Endothelial cell of umbilical vein (primary cell): ENCODE results near the gene RFK. TPM values are rescaled to one million over a fixed set of nuclear protein-coding genes. Genes with fewer than 3 reads are reported as not detected.

Experiments
- BruUV-seq: library from RNA; stranded (reverse); fragments of 400-500 nt; replicated peaks from 2 replicates; lab custom pipeline; 2021; lab: Mats Ljungman, UMichigan
- CTCF ChIA-PET: fragments of 300-600, 350-600 bp; sonication (Branson Sonifier 250); formaldehyde crosslinking; loops from one replicate; lab custom pipeline; 2021; ENCODE audit warnings: antibody characterized with exemption, inconsistent platforms; lab: Charles Lee
- POLR2A ChIA-PET: fragments of 300-600, 350-600 bp; sonication (Branson Sonifier 250); formaldehyde crosslinking; loops from one replicate; lab custom pipeline; 2021; ENCODE audit warnings: antibody characterized with exemption, inconsistent platforms; lab: Charles Lee
- DNase-seq: peaks from one replicate; pipeline ENCODE4 v3.0.0-alpha.2; 2011; ENCODE audit warnings: low read depth, low spot score
- FAIRE-seq: peaks from 2 replicates; lab custom pipeline; 2011; peaks lifted over from hg19 to GRCh38; lab: Jason Lieb, UNC
- H2AFZ ChIP-seq: 2 replicates; pipeline ENCODE4 v1.6.0; 2012; ENCODE audit warnings: low read depth, low read length, control low read depth, inconsistent platforms
- H3K27ac ChIP-seq: 2 replicates; pipeline ENCODE4 v1.5.1; 2011; ENCODE audit warnings: low read depth, mild to moderate bottlenecking, control low read depth, low read length, moderate library complexity; ENCODE audit not compliant: insufficient read depth
- H3K27me3 ChIP-seq, 2 experiments: 2 replicates each; pipeline versions ENCODE4 v1.6.0 to v1.6.1; 2011; ENCODE audit warnings: low read length in 2 of 2, mixed read lengths in 1 of 2; ENCODE audit not compliant: control insufficient read depth in 2 of 2, insufficient read depth in 2 of 2
- H3K36me3 ChIP-seq, 2 experiments: 2 replicates in 1 of 2; 3 replicates in 1 of 2; pipeline ENCODE4 v1.5.1; 2011; ENCODE audit warnings: low read length in 2 of 2, mild to moderate bottlenecking in 1 of 2, moderate library complexity in 1 of 2; ENCODE audit not compliant: control insufficient read depth in 2 of 2, insufficient read depth in 2 of 2; ENCODE audit errors: extremely low read depth in 1 of 2
- H3K4me1 ChIP-seq: 3 replicates; pipeline ENCODE4 v1.5.1; 2011; ENCODE audit warnings: mild to moderate bottlenecking, low read length; ENCODE audit not compliant: control insufficient read depth, insufficient read depth; ENCODE audit errors: extremely low read depth
- H3K4me2 ChIP-seq: 2 replicates; pipeline ENCODE4 v1.6.1; 2011; ENCODE audit warnings: low read length, control low read depth, mixed read lengths; ENCODE audit not compliant: insufficient read depth
- H3K4me3 ChIP-seq, 3 experiments: fragments of 200-600 bp in 1 of 3; sonication (generic), shearing (Covaris generic) in 1 of 3; replicated peaks in 1 of 3; 2 replicates each; pipeline ENCODE4 v1.5.1; 2011 to 2016; ENCODE audit warnings: control low read depth in 3 of 3, low read length in 3 of 3, mild to moderate bottlenecking in 2 of 3, inconsistent platforms in 1 of 3, low read depth in 1 of 3, moderate library complexity in 1 of 3; ENCODE audit not compliant: insufficient read depth in 1 of 3
- H3K79me2 ChIP-seq: 2 replicates; pipeline ENCODE4 v1.6.0; 2012; ENCODE audit warnings: low read length, inconsistent platforms; ENCODE audit not compliant: control insufficient read depth, insufficient read depth
- H3K9ac ChIP-seq: replicated peaks from 2 replicates; pipeline ENCODE3; 2011; ENCODE audit warnings: low read length, control low read depth; ENCODE audit not compliant: insufficient read depth; ENCODE audit errors: extremely low read depth
- H3K9me1 ChIP-seq: replicated peaks from 3 replicates; pipeline ENCODE4 v1.6.0; 2011; ENCODE audit warnings: mild to moderate bottlenecking, low read length; ENCODE audit not compliant: control insufficient read depth, insufficient read depth; ENCODE audit errors: extremely low read depth
- H3K9me3 ChIP-seq: replicated peaks from 2 replicates; pipeline ENCODE4 v1.5.1; 2012; ENCODE audit warnings: low read length, inconsistent platforms; ENCODE audit not compliant: control insufficient read depth, insufficient read depth
- H4K20me1 ChIP-seq: replicated peaks from 2 replicates; pipeline ENCODE3; 2011; ENCODE audit warnings: mild to moderate bottlenecking, low read length; ENCODE audit not compliant: control insufficient read depth, insufficient read depth; ENCODE audit errors: extremely low read depth
- EZH2 ChIP-seq: IDR thresholded peaks from 2 replicates; pipeline ENCODE4 v1.6.1; 2012; ENCODE audit warnings: borderline replicate concordance, low read depth, mild to moderate bottlenecking, moderate library complexity, low read length, inconsistent platforms; ENCODE audit not compliant: severe bottlenecking
- FOS ChIP-seq: IDR thresholded peaks from 2 replicates; pipeline ENCODE4 v1.6.1; 2011; ENCODE audit warnings: mild to moderate bottlenecking, low read length, moderate library complexity, borderline replicate concordance; ENCODE audit not compliant: insufficient read depth
- GATA2 ChIP-seq: IDR thresholded peaks from 2 replicates; pipeline ENCODE4 v1.7.0; 2011; ENCODE audit warnings: low read depth, mild to moderate bottlenecking, moderate library complexity, mixed read lengths, low read length; ENCODE audit not compliant: insufficient read length, insufficient read depth
- JUN ChIP-seq: IDR thresholded peaks from 2 replicates; pipeline ENCODE4 v1.6.1; 2011; ENCODE audit warnings: borderline replicate concordance, low read depth; ENCODE audit not compliant: insufficient read length, insufficient read depth
- MYC ChIP-seq: IDR thresholded peaks from one replicate; pipeline ENCODE4 v1.6.1; 2011; ENCODE audit warnings: mild to moderate bottlenecking, low read depth, low read length
- POLR2A ChIP-seq: IDR thresholded peaks from 2 replicates; pipeline ENCODE4 v1.6.1; 2012; ENCODE audit warnings: low read depth, mild to moderate bottlenecking, control low read depth, low read length
- POLR2AphosphoS5 ChIP-seq: IDR thresholded peaks from 2 replicates; pipeline ENCODE4 v1.6.1; 2012; ENCODE audit warnings: low read depth, mild to moderate bottlenecking, control low read depth, low read length, moderate library complexity; ENCODE audit not compliant: insufficient read depth
- dilution Hi-C: fragments of 300-500 bp; cut with MboI; formaldehyde crosslinking; loops from one replicate; pipeline ENCODE4 v1.15.0; 2019; ENCODE audit warnings: low sequenced_read_pairs; ENCODE audit not compliant: extremely low pct_ligation_motif_present
- intact Hi-C: fragments of 100-400 bp; cut with micrococcal nuclease; formaldehyde crosslinking; loops from one replicate; pipeline ENCODE4 v1.10.0; 2022
- polyA plus RNA-seq, 4 experiments: library from polyadenylated mRNA; depleted of rRNA in 3 of 4; stranded (reverse) in 3 of 4; unstranded in 1 of 4; fragments of >200 nt; gene quantifications; 2 replicates each; pipeline versions ENCODE4 v1.2.1 to v1.2.3, GENCODE V29; 2011 to 2012; ENCODE audit warnings: missing spikeins in 1 of 4
- total RNA-seq: library from RNA; stranded (reverse); gene quantifications from 2 replicates; pipeline ENCODE4 v1.2.3, GENCODE V29; 2021
- TF ChIP-seq, protein P1 (sequence below): IDR thresholded peaks from 2 replicates; pipeline ENCODE4 v1.6.1; 2011; ENCODE audit not compliant: insufficient read depth, insufficient read length
- TF ChIP-seq, protein P2 (sequence below), 2 donors: IDR thresholded peaks; 1 replicate in 1 of 2; 2 replicates in 1 of 2; pipeline ENCODE4 v1.5.1; 2011; ENCODE audit warnings: low read length in 2 of 2, mild to moderate bottlenecking in 2 of 2, moderate library complexity in 2 of 2, control low read depth in 1 of 2, inconsistent platforms in 1 of 2, low read depth in 1 of 2; ENCODE audit not compliant: insufficient read depth in 1 of 2; ENCODE audit errors: extremely low read depth in 1 of 2

RFK gene
- total and polyA plus RNA-seq, 2 donors (not counting 3 experiments of a cell fraction or from before 2014, with no cell fraction given): 18.1 to 32.9 TPM

DNA sequence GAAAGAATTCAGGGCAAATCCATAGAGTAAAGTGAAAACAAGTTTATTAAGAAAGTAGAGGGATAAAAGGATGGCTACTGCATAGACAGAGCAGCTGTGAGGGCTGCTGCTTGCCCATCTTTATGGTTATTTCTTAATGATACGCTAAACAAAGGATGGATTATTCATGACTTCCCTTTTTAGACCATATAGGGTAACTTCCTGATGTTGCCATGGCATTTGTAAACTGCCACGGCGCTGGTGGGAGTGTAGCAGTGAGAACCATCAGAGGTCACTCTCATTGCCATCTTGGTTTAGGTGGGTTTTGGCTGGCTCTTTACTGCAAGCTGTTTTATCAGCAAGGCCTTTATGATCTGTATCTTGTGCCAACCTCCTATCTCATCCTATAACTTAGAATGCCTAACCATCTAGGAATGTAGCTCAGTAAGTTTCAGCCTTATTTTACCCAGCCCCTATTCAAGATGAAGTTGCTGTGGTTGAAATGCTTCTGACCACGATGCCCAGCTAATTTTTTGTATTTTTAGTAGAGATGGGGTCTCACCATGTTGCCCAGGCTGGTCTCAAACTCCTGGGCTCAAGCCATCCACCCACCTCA, 42.1 kb downstream of the RFK start:
- no peak overlapping the region for H3K4me2 ChIP-seq
- no peak overlapping the region for H2AFZ ChIP-seq
- intact Hi-C loops (no loop called here), dilution Hi-C loops (no loop called here)
- H3K9ac ChIP-seq: no peak overlapping the region
- FAIRE-seq: no peak
- no peak for TF ChIP-seq EZH2
- TF ChIP-seq, protein P1, sequence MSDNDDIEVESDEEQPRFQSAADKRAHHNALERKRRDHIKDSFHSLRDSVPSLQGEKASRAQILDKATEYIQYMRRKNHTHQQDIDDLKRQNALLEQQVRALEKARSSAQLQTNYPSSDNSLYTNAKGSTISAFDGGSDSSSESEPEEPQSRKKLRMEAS: no peak
- no peak for TF ChIP-seq JUN
- no peak for TF ChIP-seq GATA2
- no peak for TF ChIP-seq FOS
- no peak for TF ChIP-seq POLR2AphosphoS5
- TF ChIP-seq, protein P2, sequence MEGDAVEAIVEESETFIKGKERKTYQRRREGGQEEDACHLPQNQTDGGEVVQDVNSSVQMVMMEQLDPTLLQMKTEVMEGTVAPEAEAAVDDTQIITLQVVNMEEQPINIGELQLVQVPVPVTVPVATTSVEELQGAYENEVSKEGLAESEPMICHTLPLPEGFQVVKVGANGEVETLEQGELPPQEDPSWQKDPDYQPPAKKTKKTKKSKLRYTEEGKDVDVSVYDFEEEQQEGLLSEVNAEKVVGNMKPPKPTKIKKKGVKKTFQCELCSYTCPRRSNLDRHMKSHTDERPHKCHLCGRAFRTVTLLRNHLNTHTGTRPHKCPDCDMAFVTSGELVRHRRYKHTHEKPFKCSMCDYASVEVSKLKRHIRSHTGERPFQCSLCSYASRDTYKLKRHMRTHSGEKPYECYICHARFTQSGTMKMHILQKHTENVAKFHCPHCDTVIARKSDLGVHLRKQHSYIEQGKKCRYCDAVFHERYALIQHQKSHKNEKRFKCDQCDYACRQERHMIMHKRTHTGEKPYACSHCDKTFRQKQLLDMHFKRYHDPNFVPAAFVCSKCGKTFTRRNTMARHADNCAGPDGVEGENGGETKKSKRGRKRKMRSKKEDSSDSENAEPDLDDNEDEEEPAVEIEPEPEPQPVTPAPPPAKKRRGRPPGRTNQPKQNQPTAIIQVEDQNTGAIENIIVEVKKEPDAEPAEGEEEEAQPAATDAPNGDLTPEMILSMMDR (IDR thresholded peaks at IDR 0.05; ENCODE audit: extremely low read depth in 1 of 2, insufficient read depth in 1 of 2, low read depth in 1 of 2, low read length in 2 of 2): no peak
- no peak for TF ChIP-seq MYC
- no peak for TF ChIP-seq POLR2A
- H3K9me1 ChIP-seq: no peaks in the 10 kb centered on the region
- H3K9me3 ChIP-seq: no peaks in the 10 kb centered on the region
- no TSS peak for BruUV-seq
- no peak overlapping the region for H3K27ac ChIP-seq
- DNase-seq: no peak
- peaks cover 0 to 2% of the 10 kb centered on the region in 2 experiments for H3K27me3 ChIP-seq
- no peaks in the 10 kb centered on the region for H3K36me3 ChIP-seq
- H3K4me3 ChIP-seq: no peak overlapping the region
- ChIA-PET POLR2A (interaction anchor here (0.6 kb wide), 1 partner anchor 32 kb away, joined by 3 read pairs; no protein-coding TSS in a partner anchor), CTCF (no interaction called here)
- no peaks in the 10 kb centered on the region for H3K4me1 ChIP-seq
- H3K79me2 ChIP-seq: no peaks in the 10 kb centered on the region
- no peaks in the 10 kb centered on the region for H4K20me1 ChIP-seq
